ENCODE measurements around the gene SGCB. TPM values are rescaled to one million over a fixed set of nuclear protein-coding genes. Genes with fewer than 3 reads are reported as not detected.

SGCB gene
- total RNA-seq, 1 donor = 36.2 TPM

- DNase-seq (ENCODE audit: low read depth) = peak; percentile 84
- H3K4me3 ChIP-seq (ENCODE audit: low read depth, low read length) = peak overlapping the region; percentile 74
- TF ChIP-seq CTCF (IDR thresholded peaks at IDR 0.05; ENCODE audit: insufficient read depth, low read length) = no peak
Measured at GRCh38 chr4:52051615-52052474, 13.7 kb upstream of the SGCB start.

GRCh38 chr4:52051213-52051614 is 13.1 kb upstream of the SGCB start, which contains the start of gene SPATA18:
Gene SPATA18 (plus strand): TSS chr4:52051304. CDS start chr4:52051705, 401 bp downstream.
- DNase-seq (ENCODE audit: low read depth) = no peak
- H3K4me3 ChIP-seq (ENCODE audit: low read depth, low read length) = peak within 1 kb of the TSS; percentile 74
- TF ChIP-seq CTCF (IDR thresholded peaks at IDR 0.05; ENCODE audit: insufficient read depth, low read length) = no peak

GRCh38 chr4:52049266-52049665 is 11.2 kb upstream of the SGCB start:
- TF ChIP-seq CTCF (IDR thresholded peaks at IDR 0.05; ENCODE audit: insufficient read depth, low read length) = no peak
- no peak for DNase-seq (ENCODE audit: low read depth)
- H3K4me3 ChIP-seq (ENCODE audit: low read depth, low read length) = no peak overlapping the region

- no peak for DNase-seq (ENCODE audit: low read depth)
- TF ChIP-seq CTCF (IDR thresholded peaks at IDR 0.05; ENCODE audit: insufficient read depth, low read length) = no peak
- no peak overlapping the region for H3K4me3 ChIP-seq (ENCODE audit: low read depth, low read length)
Measured at GRCh38 chr4:52045028-52045427, 6.9 kb upstream of the SGCB start.

- peak overlapping the region; percentile 80 for H3K4me3 ChIP-seq (ENCODE audit: low read depth, low read length)
- TF ChIP-seq CTCF (IDR thresholded peaks at IDR 0.05; ENCODE audit: insufficient read depth, low read length) = no peak
- peak; percentile 48 for DNase-seq (ENCODE audit: low read depth)
Measured at GRCh38 chr4:52037689-52038102, 403 bp downstream of the SGCB start.

GRCh38 chr4:52036886-52037530 is 1.1 kb downstream of the SGCB start:
- H3K4me3 ChIP-seq (ENCODE audit: low read depth, low read length) = peak overlapping the region; percentile 80
- no peak for DNase-seq (ENCODE audit: low read depth)
- no peak for TF ChIP-seq CTCF (IDR thresholded peaks at IDR 0.05; ENCODE audit: insufficient read depth, low read length)

All from fibroblast of the aortic adventitia (primary cell).